Smooth muscle cell (in vitro differentiated cells): ENCODE measurements around the gene NCK1. TPM values are rescaled to one million over a fixed set of nuclear protein-coding genes. Genes with fewer than 3 reads are reported as not detected.

Experiments used
- DNase-seq: peaks from one replicate; lab custom pipeline; 2025; ENCODE audit not compliant: unreplicated experiment; lab: John Stamatoyannopoulos, UW
- H2AFZ ChIP-seq: fragments of 200-600 bp; sonication (generic); 2 replicates; pipeline ENCODE4 v1.6.0; 2016; ENCODE audit warnings: antibody characterized with exemption, low read depth, mild to moderate bottlenecking
- H3F3A ChIP-seq: fragments of 200-600 bp; sonication (generic); 2 replicates; pipeline ENCODE4 v1.6.0; 2017; ENCODE audit warnings: antibody characterized with exemption, low read depth
- H3K27ac ChIP-seq: fragments of 200-600 bp; sonication (generic); 2 replicates; pipeline ENCODE4 v1.5.1; 2016; ENCODE audit warnings: low read depth, mild to moderate bottlenecking
- H3K27me3 ChIP-seq: fragments of 200-600 bp; sonication (generic); 2 replicates; pipeline ENCODE4 v1.6.1; 2016; ENCODE audit warnings: low read depth, mild to moderate bottlenecking
- H3K36me3 ChIP-seq: fragments of 200-600 bp; sonication (generic); 2 replicates; pipeline ENCODE4 v1.5.1; 2016; ENCODE audit warnings: low read depth
- H3K4me1 ChIP-seq: fragments of 200-600 bp; sonication (generic); 2 replicates; pipeline ENCODE4 v1.5.1; 2016; ENCODE audit warnings: low read depth
- H3K4me2 ChIP-seq: fragments of 200-600 bp; sonication (generic); 2 replicates; pipeline ENCODE4 v1.6.0; 2016; ENCODE audit warnings: mild to moderate bottlenecking
- H3K4me3 ChIP-seq: fragments of 200-600 bp; sonication (generic); 2 replicates; pipeline ENCODE4 v1.5.1; 2016; ENCODE audit warnings: mild to moderate bottlenecking
- H3K79me2 ChIP-seq: fragments of 200-600 bp; sonication (generic); 2 replicates; pipeline ENCODE4 v1.6.0; 2016; ENCODE audit warnings: low read depth, mild to moderate bottlenecking
- H3K9ac ChIP-seq: fragments of 200-600 bp; sonication (generic); 2 replicates; pipeline ENCODE4 v1.6.0; 2016; ENCODE audit warnings: low read depth
- H3K9me3 ChIP-seq: fragments of 200-600 bp; sonication (generic); replicated peaks from 2 replicates; pipeline ENCODE4 v1.5.1; 2016; ENCODE audit warnings: low read depth
- H4K20me1 ChIP-seq: fragments of 200-600 bp; sonication (generic); 2 replicates; pipeline ENCODE4 v1.6.0; 2016; ENCODE audit warnings: low read depth
- CTCF ChIP-seq: fragments of 200-600 bp; sonication (generic); IDR thresholded peaks from 2 replicates; pipeline ENCODE4 v1.5.1; 2017; ENCODE audit warnings: borderline replicate concordance, mild to moderate bottlenecking, antibody characterized with exemption; ENCODE audit not compliant: insufficient read depth, poor library complexity, severe bottlenecking
- WGBS: methylation state at CpG from one replicate; pipeline ENCODE4 v1.1.7; 2016; ENCODE audit warnings: low lambda C conversion rate; 5-methylcytosine and 5-hydroxymethylcytosine counted together
- polyA plus RNA-seq: library from polyadenylated mRNA; unstranded; fragments of >200 nt; fragmentation: Nextera tagmentation; extraction: Ambion mirVana; gene quantifications from 2 replicates; pipeline ENCODE4 v1.2.1, GENCODE V29; 2016
- total RNA-seq: library from RNA; depleted of rRNA; stranded (reverse); fragments of >200 nt; gene quantifications from 2 replicates; pipeline ENCODE4 v1.2.3, GENCODE V29; 2014

Gene NCK1
- total and polyA plus RNA-seq, 2 experiments from 2014 or later = 21.1 to 41.8 TPM

GRCh38 chr3:136836511-136837156 is 25.4 kb upstream of the NCK1 start:
- H3K9me3 ChIP-seq = no peaks in the 10 kb centered on the region
- no peak for DNase-seq
- H3K9ac ChIP-seq = no peak overlapping the region
- H3K27me3 ChIP-seq = no peaks in the 10 kb centered on the region
- peaks cover 2% of the 10 kb centered on the region for H3F3A ChIP-seq
- H2AFZ ChIP-seq = no peak overlapping the region
- H3K79me2 ChIP-seq = no peaks in the 10 kb centered on the region
- H3K4me2 ChIP-seq = no peak overlapping the region
- H3K4me1 ChIP-seq = no peaks in the 10 kb centered on the region
- no peaks in the 10 kb centered on the region for H4K20me1 ChIP-seq
- H3K4me3 ChIP-seq = no peak overlapping the region
- no peaks in the 10 kb centered on the region for H3K36me3 ChIP-seq
- no peak for TF ChIP-seq CTCF
- no peak overlapping the region for H3K27ac ChIP-seq

- DNase-seq = no peak
- Histone ChIP-seq H3K9ac (no peak overlapping the region), H3F3A (peaks cover 2% of the 10 kb centered on the region), H3K4me2 (no peak overlapping the region), H3K4me1 (no peaks in the 10 kb centered on the region), H3K4me3 (no peak overlapping the region), H3K27me3 (no peaks in the 10 kb centered on the region), H2AFZ (no peak overlapping the region), H3K36me3 (no peaks in the 10 kb centered on the region), H3K79me2 (no peaks in the 10 kb centered on the region), H3K27ac (no peak overlapping the region), H3K9me3 (no peaks in the 10 kb centered on the region), H4K20me1 (no peaks in the 10 kb centered on the region)
- 67% methylated on average over 1 of the region's 1 CpG for WGBS
- no peak for TF ChIP-seq CTCF
These were observed 23.1 kb upstream of the NCK1 start for GRCh38 chr3:136838641-136839555.

- Histone ChIP-seq H3F3A (peaks cover 2% of the 10 kb centered on the region), H3K4me3 (no peak overlapping the region), H3K9ac (no peak overlapping the region), H3K79me2 (no peaks in the 10 kb centered on the region), H3K4me2 (no peak overlapping the region), H3K36me3 (no peaks in the 10 kb centered on the region), H2AFZ (no peak overlapping the region), H3K4me1 (no peaks in the 10 kb centered on the region), H3K27ac (no peak overlapping the region), H3K27me3 (no peaks in the 10 kb centered on the region), H4K20me1 (no peaks in the 10 kb centered on the region), H3K9me3 (no peaks in the 10 kb centered on the region)
- TF ChIP-seq CTCF = no peak
- DNase-seq = no peak
These were observed 22.5 kb upstream of the NCK1 start for GRCh38 chr3:136839556-136839931.
